Osteoblast (primary cell): ENCODE measurements around the gene ECHDC1. TPM values are rescaled to one million over a fixed set of nuclear protein-coding genes. Genes with fewer than 3 reads are reported as not detected.

Experiments used
- DNase-seq: peaks from one replicate; pipeline ENCODE4 v3.0.0; 2011; ENCODE audit warnings: low spot score, mixed read lengths; ENCODE audit not compliant: insufficient read length; ENCODE audit errors: missing footprints
- H2AFZ ChIP-seq: 2 replicates; pipeline ENCODE4 v1.6.0; 2011; ENCODE audit warnings: mild to moderate bottlenecking, low read length
- H3K27ac ChIP-seq: 2 replicates; pipeline ENCODE4 v1.5.1; 2011; ENCODE audit warnings: mild to moderate bottlenecking, low read depth, low read length, moderate library complexity
- H3K27me3 ChIP-seq: 2 replicates; pipeline ENCODE4 v1.6.0; 2012; ENCODE audit warnings: mild to moderate bottlenecking, control low read depth, inconsistent platforms, low read length, moderate library complexity; ENCODE audit not compliant: insufficient read depth
- H3K36me3 ChIP-seq: 2 replicates; pipeline ENCODE4 v1.5.1; 2011; ENCODE audit warnings: mild to moderate bottlenecking, low read length, control low read depth, moderate library complexity; ENCODE audit not compliant: insufficient read depth
- H3K4me1 ChIP-seq: 2 replicates; pipeline ENCODE4 v1.5.1; 2011; ENCODE audit warnings: mild to moderate bottlenecking, low read length, control low read depth, moderate library complexity; ENCODE audit not compliant: insufficient read depth
- H3K4me2 ChIP-seq: 2 replicates; pipeline ENCODE4 v1.6.0; 2011; ENCODE audit warnings: mild to moderate bottlenecking, low read length; ENCODE audit not compliant: insufficient read depth
- H3K4me3 ChIP-seq: fragments of 200-600 bp; sonication (generic); 3 replicates; pipeline ENCODE4 v1.5.1; 2012; ENCODE audit warnings: mild to moderate bottlenecking, low read length, inconsistent platforms; ENCODE audit not compliant: insufficient read depth
- H3K79me2 ChIP-seq: 2 replicates; pipeline ENCODE4 v1.6.0; 2012; ENCODE audit warnings: mild to moderate bottlenecking, low read length, control low read depth, inconsistent platforms; ENCODE audit not compliant: insufficient read depth
- H3K9me3 ChIP-seq: 2 replicates; pipeline ENCODE4 v1.5.1; 2011; ENCODE audit warnings: low read depth, low read length, control low read depth
- H4K20me1 ChIP-seq: 2 replicates; pipeline ENCODE4 v1.6.0; 2012; ENCODE audit warnings: mild to moderate bottlenecking, low read length, control low read depth; ENCODE audit not compliant: insufficient read depth
- CTCF ChIP-seq: IDR thresholded peaks from 2 replicates; pipeline ENCODE4 v1.5.1; 2011; ENCODE audit warnings: mild to moderate bottlenecking, low read depth, low read length, moderate library complexity; ENCODE audit errors: extremely low read depth
- total RNA-seq: library from RNA; depleted of rRNA; stranded (reverse); fragments of >200 nt; gene quantifications from 2 replicates; pipeline ENCODE4 v1.2.3, GENCODE V29; 2012

The ECHDC1 gene
- total RNA-seq, 1 donor, result 67.0 TPM

DNA sequence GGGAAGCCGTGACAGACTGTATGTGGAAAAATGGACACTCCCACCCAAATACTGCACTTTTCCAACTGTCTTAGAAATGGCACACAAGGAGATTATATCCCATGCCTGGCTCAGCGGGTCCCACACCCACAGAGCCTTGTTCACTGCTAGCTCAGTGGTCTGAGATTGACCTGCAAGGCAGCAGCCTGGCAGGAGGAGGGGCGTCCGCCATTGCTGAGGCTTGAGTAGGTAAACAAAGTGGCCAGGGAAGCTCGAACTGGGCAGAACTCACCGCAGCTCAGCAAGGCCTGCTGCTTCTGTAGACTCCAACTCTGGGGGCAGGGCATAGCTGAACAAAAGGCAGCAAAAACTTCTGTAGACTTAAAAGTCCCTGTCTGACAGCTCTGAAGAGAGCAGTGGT, 88.1 kb downstream of the ECHDC1 start:
- Histone ChIP-seq H3K79me2 (no peaks in the 10 kb centered on the region), H4K20me1 (no peaks in the 10 kb centered on the region), H3K27ac (no peak overlapping the region), H3K9me3 (no peaks in the 10 kb centered on the region), H3K36me3 (no peaks in the 10 kb centered on the region), H3K4me1 (no peaks in the 10 kb centered on the region), H3K4me2 (no peak overlapping the region), H3K27me3 (no peaks in the 10 kb centered on the region), H3K4me3 (no peak overlapping the region), H2AFZ (no peak overlapping the region)
- TF ChIP-seq CTCF, result no peak
- no peak for DNase-seq

DNA sequence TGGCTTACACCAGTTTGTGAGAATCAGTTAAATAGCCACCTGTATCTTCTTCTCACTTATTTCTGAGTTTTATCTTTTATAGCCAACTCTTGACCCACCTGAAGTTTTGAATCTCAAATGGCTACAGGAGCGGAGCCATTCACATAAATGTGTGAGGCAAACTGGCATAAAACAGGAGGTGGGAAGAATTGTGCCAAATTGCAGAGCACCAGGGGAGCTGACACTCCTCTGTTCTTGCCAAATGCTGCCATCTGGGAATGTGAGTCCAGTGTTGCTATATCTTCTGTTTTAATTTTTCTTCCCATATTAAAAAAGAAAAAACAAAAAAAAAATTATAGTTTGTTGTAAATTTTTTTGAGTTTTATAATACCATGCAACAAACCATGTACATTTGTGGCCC, 93.8 kb downstream of the ECHDC1 start:
- no peaks in the 10 kb centered on the region for H3K9me3 ChIP-seq
- H3K4me2 ChIP-seq, result no peak overlapping the region
- H3K27me3 ChIP-seq, result no peaks in the 10 kb centered on the region
- H2AFZ ChIP-seq, result no peak overlapping the region
- no peak overlapping the region for H3K4me3 ChIP-seq
- no peaks in the 10 kb centered on the region for H4K20me1 ChIP-seq
- no peaks in the 10 kb centered on the region for H3K36me3 ChIP-seq
- H3K4me1 ChIP-seq, result no peaks in the 10 kb centered on the region
- no peak for TF ChIP-seq CTCF
- no peaks in the 10 kb centered on the region for H3K79me2 ChIP-seq
- no peak for DNase-seq
- no peak overlapping the region for H3K27ac ChIP-seq

- Histone ChIP-seq H3K79me2 (no peaks in the 10 kb centered on the region), H3K27me3 (no peaks in the 10 kb centered on the region), H3K36me3 (no peaks in the 10 kb centered on the region), H3K4me2 (no peak overlapping the region), H3K4me3 (no peak overlapping the region), H3K27ac (no peak overlapping the region), H3K9me3 (no peaks in the 10 kb centered on the region), H3K4me1 (no peaks in the 10 kb centered on the region), H4K20me1 (no peaks in the 10 kb centered on the region), H2AFZ (no peak overlapping the region)
- TF ChIP-seq CTCF, result no peak
- no peak for DNase-seq
Observed at GRCh38 chr6:127247114-127248096, 96.0 kb downstream of the ECHDC1 start.

GRCh38 chr6:127243501-127243900, 99.9 kb downstream of the ECHDC1 start:
- Histone ChIP-seq H3K79me2 (no peaks in the 10 kb centered on the region), H3K9me3 (no peaks in the 10 kb centered on the region), H3K27me3 (no peaks in the 10 kb centered on the region), H3K36me3 (no peaks in the 10 kb centered on the region), H3K4me1 (no peaks in the 10 kb centered on the region), H4K20me1 (no peaks in the 10 kb centered on the region), H2AFZ (no peak overlapping the region), H3K27ac (no peak overlapping the region), H3K4me3 (no peak overlapping the region), H3K4me2 (no peak overlapping the region)
- DNase-seq, result no peak
- TF ChIP-seq CTCF, result no peak
